Measurements from ENCODE around the gene GPR137.

Gene GPR137

GRCh38 chr11:64289002-64289564 is 3.4 kb downstream of the GPR137 start:
- Histone ChIP-seq H3K79me2 (ENCODE audit: insufficient read depth, low read length) (no peaks in the 10 kb centered on the region), H3K27ac (ENCODE audit: low read depth, low read length, poor library complexity, severe bottlenecking) (no peak overlapping the region), H2AFZ (ENCODE audit: low read length) (no peak overlapping the region), H3K4me2 (ENCODE audit: low read length) (no peak overlapping the region), H3K9me3 (ENCODE audit: low read length) (no peaks in the 10 kb centered on the region), H3K27me3 (ENCODE audit: insufficient read depth, low read length) (peaks cover 8% of the 10 kb centered on the region; the same call in 1 of the 2 replicates), H3K9ac (ENCODE audit: low read length) (no peak overlapping the region), H3K4me1 (ENCODE audit: insufficient read depth, low read length, severe bottlenecking) (peaks cover 9% of the 10 kb centered on the region), H3K9me2 (ENCODE audit: low read depth, low read length) (no peaks in the 10 kb centered on the region), H3K4me3 (ENCODE audit: low read depth, low read length, poor library complexity, severe bottlenecking) (no peak overlapping the region), H4K20me1 (ENCODE audit: insufficient read depth, low read length) (no peaks in the 10 kb centered on the region), H3F3A (ENCODE audit: insufficient read depth, low read length) (no peaks in the 10 kb centered on the region), H3K36me3 (ENCODE audit: insufficient read depth, low read length) (no peaks in the 10 kb centered on the region)
- no peak for TF ChIP-seq EZH2 (IDR thresholded peaks at IDR 0.05; ENCODE audit: borderline replicate concordance, low read length)
- TF ChIP-seq, protein P1, sequence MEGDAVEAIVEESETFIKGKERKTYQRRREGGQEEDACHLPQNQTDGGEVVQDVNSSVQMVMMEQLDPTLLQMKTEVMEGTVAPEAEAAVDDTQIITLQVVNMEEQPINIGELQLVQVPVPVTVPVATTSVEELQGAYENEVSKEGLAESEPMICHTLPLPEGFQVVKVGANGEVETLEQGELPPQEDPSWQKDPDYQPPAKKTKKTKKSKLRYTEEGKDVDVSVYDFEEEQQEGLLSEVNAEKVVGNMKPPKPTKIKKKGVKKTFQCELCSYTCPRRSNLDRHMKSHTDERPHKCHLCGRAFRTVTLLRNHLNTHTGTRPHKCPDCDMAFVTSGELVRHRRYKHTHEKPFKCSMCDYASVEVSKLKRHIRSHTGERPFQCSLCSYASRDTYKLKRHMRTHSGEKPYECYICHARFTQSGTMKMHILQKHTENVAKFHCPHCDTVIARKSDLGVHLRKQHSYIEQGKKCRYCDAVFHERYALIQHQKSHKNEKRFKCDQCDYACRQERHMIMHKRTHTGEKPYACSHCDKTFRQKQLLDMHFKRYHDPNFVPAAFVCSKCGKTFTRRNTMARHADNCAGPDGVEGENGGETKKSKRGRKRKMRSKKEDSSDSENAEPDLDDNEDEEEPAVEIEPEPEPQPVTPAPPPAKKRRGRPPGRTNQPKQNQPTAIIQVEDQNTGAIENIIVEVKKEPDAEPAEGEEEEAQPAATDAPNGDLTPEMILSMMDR (IDR thresholded peaks at IDR 0.05; ENCODE audit: low read length) = no peak

DNA sequence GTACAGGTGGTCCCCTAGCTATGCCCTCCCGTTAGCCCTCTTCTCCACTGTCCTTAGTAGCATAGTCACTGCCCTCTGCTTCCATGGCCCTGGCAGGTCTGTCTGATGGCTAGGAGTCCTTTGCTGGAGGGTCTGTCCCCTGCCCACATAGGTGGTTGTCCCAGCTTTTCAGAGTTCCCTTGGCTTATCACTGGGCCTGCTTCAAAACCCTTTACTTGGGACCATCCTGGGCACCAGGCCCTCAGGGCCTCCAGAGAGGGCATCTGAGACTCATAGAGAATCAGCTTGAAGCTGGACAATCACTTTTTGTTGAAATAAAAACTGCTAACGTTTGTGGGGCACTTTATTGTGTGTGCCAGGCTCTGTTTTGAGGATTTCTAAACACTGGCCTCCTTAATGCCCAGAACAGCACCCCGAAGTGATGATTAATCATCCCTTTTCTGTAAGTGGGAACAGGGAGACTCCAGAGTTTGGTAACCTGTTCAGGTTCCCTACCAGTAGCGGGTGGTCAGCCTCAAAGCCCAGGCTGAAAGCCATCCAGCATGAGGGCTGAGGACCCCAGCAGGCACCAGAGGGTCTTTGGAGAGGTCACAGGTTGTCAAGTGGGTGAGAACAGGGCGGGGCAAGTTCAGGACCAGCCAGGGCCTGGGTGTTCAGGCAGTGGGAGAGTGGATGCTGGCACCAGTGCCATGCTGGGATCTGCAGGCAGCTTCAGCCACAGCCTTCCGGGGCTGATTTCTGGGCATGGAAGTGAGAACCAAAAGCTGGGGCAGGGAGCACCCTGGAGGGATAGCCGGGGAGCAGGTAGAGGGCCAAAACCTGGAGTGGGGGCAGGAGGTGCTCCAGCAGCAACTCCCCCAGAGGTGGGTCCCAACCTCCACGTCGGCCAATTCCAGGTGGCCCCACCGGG is 5.0 kb downstream of the GPR137 start:
- H3K4me2 ChIP-seq (ENCODE audit: low read length) = no peak overlapping the region
- H3F3A ChIP-seq (ENCODE audit: insufficient read depth, low read length) = no peaks in the 10 kb centered on the region
- H3K9ac ChIP-seq (ENCODE audit: low read length) = no peak overlapping the region
- H3K36me3 ChIP-seq (ENCODE audit: insufficient read depth, low read length) = no peaks in the 10 kb centered on the region
- peaks cover 6% of the 10 kb centered on the region for H3K4me1 ChIP-seq (ENCODE audit: insufficient read depth, low read length, severe bottlenecking)
- H3K79me2 ChIP-seq (ENCODE audit: insufficient read depth, low read length) = no peaks in the 10 kb centered on the region
- H4K20me1 ChIP-seq (ENCODE audit: insufficient read depth, low read length) = no peaks in the 10 kb centered on the region
- no peak overlapping the region for H2AFZ ChIP-seq (ENCODE audit: low read length)
- no peak for TF ChIP-seq EZH2 (IDR thresholded peaks at IDR 0.05; ENCODE audit: borderline replicate concordance, low read length)
- TF ChIP-seq, protein P1 (IDR thresholded peaks at IDR 0.05; ENCODE audit: low read length) = no peak
- peaks cover 8% of the 10 kb centered on the region; the same call in 1 of the 2 replicates for H3K27me3 ChIP-seq (ENCODE audit: insufficient read depth, low read length)
- H3K4me3 ChIP-seq (ENCODE audit: low read depth, low read length, poor library complexity, severe bottlenecking) = no peak overlapping the region
- H3K27ac ChIP-seq (ENCODE audit: low read depth, low read length, poor library complexity, severe bottlenecking) = no peak overlapping the region
- no peaks in the 10 kb centered on the region for H3K9me2 ChIP-seq (ENCODE audit: low read depth, low read length)
- H3K9me3 ChIP-seq (ENCODE audit: low read length) = no peaks in the 10 kb centered on the region

DNA sequence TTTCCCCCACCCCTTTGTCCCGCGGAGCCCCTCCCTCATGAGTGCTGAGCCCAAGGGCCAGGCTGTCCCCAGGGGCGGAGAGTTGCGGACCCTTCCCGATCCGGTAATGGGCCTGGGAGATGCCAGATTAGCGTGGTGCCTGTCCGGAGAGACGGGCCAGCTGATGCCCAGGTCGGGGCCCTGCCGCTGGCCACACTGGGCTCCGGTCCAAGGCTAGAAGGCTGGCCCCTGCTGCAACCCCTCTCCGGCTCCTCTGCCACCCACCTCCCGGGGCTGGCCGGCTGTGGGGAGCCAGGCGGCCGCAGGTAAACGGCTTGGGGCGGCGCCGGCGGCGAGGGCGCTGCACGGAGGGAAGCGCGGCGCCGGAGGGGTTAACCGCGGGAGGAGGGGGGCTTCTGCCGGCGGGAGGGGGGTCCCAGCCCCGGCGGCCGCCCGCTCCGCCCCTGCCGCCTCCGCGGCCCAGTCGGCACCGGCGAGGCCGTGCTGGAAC is 5.7 kb downstream of the GPR137 start, which contains the start of gene KCNK4:
Gene KCNK4, plus strand, starts transcription at position 41 of the 490 bp plus-strand sequence. CDS start 1,717 bp downstream, outside the sequence.
- Histone ChIP-seq H3K36me3 (ENCODE audit: insufficient read depth, low read length) (no peaks in the 10 kb centered on the region), H3K4me3 (ENCODE audit: low read depth, low read length, poor library complexity, severe bottlenecking) (no peak within 1 kb of the TSS), H3K9me2 (ENCODE audit: low read depth, low read length) (no peaks in the 10 kb centered on the region), H2AFZ (ENCODE audit: low read length) (no peak within 1 kb of the TSS), H3K27ac (ENCODE audit: low read depth, low read length, poor library complexity, severe bottlenecking) (no peak within 1 kb of the TSS), H3K4me1 (ENCODE audit: insufficient read depth, low read length, severe bottlenecking) (peaks cover 1% of the 10 kb centered on the region), H3K4me2 (ENCODE audit: low read length) (no peak within 1 kb of the TSS), H3K79me2 (ENCODE audit: insufficient read depth, low read length) (no peaks in the 10 kb centered on the region), H3K27me3 (ENCODE audit: insufficient read depth, low read length) (peaks cover 8% of the 10 kb centered on the region; the same call in 1 of the 2 replicates), H3F3A (ENCODE audit: insufficient read depth, low read length) (no peaks in the 10 kb centered on the region), H3K9ac (ENCODE audit: low read length) (no peak within 1 kb of the TSS), H4K20me1 (ENCODE audit: insufficient read depth, low read length) (no peaks in the 10 kb centered on the region), H3K9me3 (ENCODE audit: low read length) (no peaks in the 10 kb centered on the region)
- TF ChIP-seq EZH2 (IDR thresholded peaks at IDR 0.05; ENCODE audit: borderline replicate concordance, low read length) = no peak
- TF ChIP-seq, protein P1 (IDR thresholded peaks at IDR 0.05; ENCODE audit: low read length) = no peak

Data from OCI-LY1 (cell line).